ENCODE results near the gene SIL1. TPM values are rescaled to one million over a fixed set of nuclear protein-coding genes. Genes with fewer than 3 reads are reported as not detected.

Gene SIL1
- polyA plus RNA-seq, 3 donors = 25.4 to 35.1 (median 27.9) TPM

DNA sequence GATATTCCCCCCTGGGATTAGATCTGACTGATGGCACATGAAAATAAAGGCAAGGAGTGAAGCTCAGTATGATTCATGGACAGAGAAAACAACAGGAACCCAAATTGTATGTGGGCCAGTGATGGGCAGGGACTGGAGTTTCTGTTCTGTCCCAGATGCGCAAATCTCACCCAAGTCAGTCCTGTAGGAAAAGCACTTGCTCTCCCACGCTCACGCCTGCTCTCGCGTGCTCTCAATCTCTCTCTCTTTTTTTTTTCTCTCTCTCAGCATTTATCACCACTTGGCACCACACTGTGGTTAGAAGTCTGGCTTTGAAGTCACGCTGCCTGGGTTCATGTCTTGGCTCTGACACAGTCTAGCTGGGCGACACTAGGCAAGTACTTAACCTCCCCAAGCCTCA, 216.6 kb downstream of the SIL1 start:
- no peak for TF ChIP-seq CTCF (IDR thresholded peaks at IDR 0.05)
- H3K27me3 Mint-ChIP-seq (ENCODE audit: low read depth in 3 of 3) = peaks cover 0 to 1% (median 1%) of the 10 kb centered on the region in 3 donors
- H3K27me3 ChIP-seq (ENCODE audit: control insufficient read depth in 2 of 2, insufficient read depth in 2 of 2, low read length in 2 of 2) = no peaks in the 10 kb centered on the region
- no peaks in the 10 kb centered on the region for H3K4me1 ChIP-seq (ENCODE audit: control insufficient read depth in 1 of 2, insufficient read depth in 2 of 2, low read length in 2 of 2)
- no peak overlapping the region for H3K4me2 ChIP-seq (replicated peaks; ENCODE audit: extremely low read depth, low read length, poor library complexity, severe bottlenecking)
- H3K9me3 Mint-ChIP-seq = no peaks in the 10 kb centered on the region
- DNase-seq = no peak
- H3K9me3 ChIP-seq (replicated peaks in 1 of 2; ENCODE audit: control insufficient read depth in 1 of 2, insufficient read depth in 1 of 2, low read length in 2 of 2) = no peaks in the 10 kb centered on the region
- no peak overlapping the region for H3K27ac ChIP-seq (ENCODE audit: low read depth in 1 of 2, low read length in 2 of 2)
- no peak overlapping the region for H3K4me3 ChIP-seq (replicated peaks in 1 of 3; ENCODE audit: low read depth in 2 of 3, low read length in 3 of 3)
- H4K20me1 ChIP-seq (ENCODE audit: insufficient read depth, low read length) = no peaks in the 10 kb centered on the region
- no CpG with 5 or more reads among the region's 7 CpGs for WGBS (ENCODE audit: insufficient coverage)
- H3K79me2 ChIP-seq (ENCODE audit: insufficient read depth, low read length) = no peaks in the 10 kb centered on the region
- H3K4me1 Mint-ChIP-seq = peaks cover 4% of the 10 kb centered on the region
- H2AFZ ChIP-seq (ENCODE audit: insufficient read depth, low read depth, low read length, poor library complexity, severe bottlenecking) = no peak overlapping the region
- intact Hi-C loops (cut with micrococcal nuclease) = no loop called here
- no peak overlapping the region for H3K4me3 Mint-ChIP-seq
- H3K36me3 Mint-ChIP-seq = peaks cover 12 to 17% of the 10 kb centered on the region in 2 donors
- H3K27ac Mint-ChIP-seq = no peak overlapping the region
- no peaks in the 10 kb centered on the region for H3K36me3 ChIP-seq (replicated peaks in 1 of 2; ENCODE audit: control insufficient read depth in 1 of 2, insufficient read depth in 2 of 2, low read length in 2 of 2)
- H3K9ac ChIP-seq (ENCODE audit: insufficient read depth, low read length, poor library complexity, severe bottlenecking) = no peak overlapping the region

- peaks cover 12 to 17% of the 10 kb centered on the region in 2 donors for H3K36me3 Mint-ChIP-seq
- no peak overlapping the region for H3K4me3 Mint-ChIP-seq
- no CpG with 5 or more reads among the region's 3 CpGs for WGBS (ENCODE audit: insufficient coverage)
These were observed 217.0 kb downstream of the SIL1 start for GRCh38 chr5:138981131-138981530.

More at GRCh38 chr5:138981131-138981530, 217.0 kb downstream of the SIL1 start:
- no peak overlapping the region for H3K27ac Mint-ChIP-seq
- Histone ChIP-seq H3K4me3 (replicated peaks in 1 of 3; ENCODE audit: low read depth in 2 of 3, low read length in 3 of 3) (no peak overlapping the region), H3K4me2 (replicated peaks; ENCODE audit: extremely low read depth, low read length, poor library complexity, severe bottlenecking) (no peak overlapping the region), H3K27me3 (ENCODE audit: control insufficient read depth in 2 of 2, insufficient read depth in 2 of 2, low read length in 2 of 2) (no peaks in the 10 kb centered on the region), H3K9ac (ENCODE audit: insufficient read depth, low read length, poor library complexity, severe bottlenecking) (no peak overlapping the region), H4K20me1 (ENCODE audit: insufficient read depth, low read length) (no peaks in the 10 kb centered on the region), H3K36me3 (replicated peaks in 1 of 2; ENCODE audit: control insufficient read depth in 1 of 2, insufficient read depth in 2 of 2, low read length in 2 of 2) (no peaks in the 10 kb centered on the region), H2AFZ (ENCODE audit: insufficient read depth, low read depth, low read length, poor library complexity, severe bottlenecking) (no peak overlapping the region), H3K27ac (ENCODE audit: low read depth in 1 of 2, low read length in 2 of 2) (no peak overlapping the region), H3K4me1 (ENCODE audit: control insufficient read depth in 1 of 2, insufficient read depth in 2 of 2, low read length in 2 of 2) (no peaks in the 10 kb centered on the region), H3K9me3 (replicated peaks in 1 of 2; ENCODE audit: control insufficient read depth in 1 of 2, insufficient read depth in 1 of 2, low read length in 2 of 2) (no peaks in the 10 kb centered on the region), H3K79me2 (ENCODE audit: insufficient read depth, low read length) (no peaks in the 10 kb centered on the region)
- peaks cover 4% of the 10 kb centered on the region for H3K4me1 Mint-ChIP-seq
- no peak for TF ChIP-seq CTCF (IDR thresholded peaks at IDR 0.05)
- no peak for DNase-seq
- intact Hi-C loops (cut with micrococcal nuclease) = no loop called here
- H3K9me3 Mint-ChIP-seq = no peaks in the 10 kb centered on the region
- peaks cover 0 to 1% (median 1%) of the 10 kb centered on the region in 3 donors for H3K27me3 Mint-ChIP-seq (ENCODE audit: low read depth in 3 of 3)

Measured in CD14-positive monocyte (primary cell).